ENCODE results near the gene HSPA1L. TPM values are rescaled to one million over a fixed set of nuclear protein-coding genes. Genes with fewer than 3 reads are reported as not detected.

HSPA1L gene
- total and polyA plus RNA-seq, 10 of the 15 experiments (the other 5 are each of a cell fraction or from before 2014, with no cell fraction given) = 0.69 to 2.5 (median 1.5) TPM

- no peak for TF ChIP-seq MTA3 (IDR thresholded peaks at IDR 0.05; ENCODE audit: borderline replicate concordance, low read length)
- TF ChIP-seq HDAC6 (IDR thresholded peaks at IDR 0.05; ENCODE audit: unreplicated experiment) = no peak
- TF ChIP-seq SIN3A (IDR thresholded peaks at IDR 0.05; ENCODE audit: low read depth, low read length) = peak; percentile 95
- TF ChIP-seq RAD51 (IDR thresholded peaks at IDR 0.05) = peak; percentile 99
- TF ChIP-seq ATF7 (IDR thresholded peaks at IDR 0.05; ENCODE audit: low read depth) = peak; percentile 88
- no peak for TF ChIP-seq MEF2B (IDR thresholded peaks at IDR 0.05; ENCODE audit: partially characterized antibody, poor library complexity, severe bottlenecking)
- TF ChIP-seq ZZZ3 (IDR thresholded peaks at IDR 0.05; ENCODE audit: control insufficient read depth, insufficient read length, low read depth) = no peak
- no peak for TF ChIP-seq PRDM15 (CRISPR knock-in tag; IDR thresholded peaks at IDR 0.05)
- TF ChIP-seq, protein P1, sequence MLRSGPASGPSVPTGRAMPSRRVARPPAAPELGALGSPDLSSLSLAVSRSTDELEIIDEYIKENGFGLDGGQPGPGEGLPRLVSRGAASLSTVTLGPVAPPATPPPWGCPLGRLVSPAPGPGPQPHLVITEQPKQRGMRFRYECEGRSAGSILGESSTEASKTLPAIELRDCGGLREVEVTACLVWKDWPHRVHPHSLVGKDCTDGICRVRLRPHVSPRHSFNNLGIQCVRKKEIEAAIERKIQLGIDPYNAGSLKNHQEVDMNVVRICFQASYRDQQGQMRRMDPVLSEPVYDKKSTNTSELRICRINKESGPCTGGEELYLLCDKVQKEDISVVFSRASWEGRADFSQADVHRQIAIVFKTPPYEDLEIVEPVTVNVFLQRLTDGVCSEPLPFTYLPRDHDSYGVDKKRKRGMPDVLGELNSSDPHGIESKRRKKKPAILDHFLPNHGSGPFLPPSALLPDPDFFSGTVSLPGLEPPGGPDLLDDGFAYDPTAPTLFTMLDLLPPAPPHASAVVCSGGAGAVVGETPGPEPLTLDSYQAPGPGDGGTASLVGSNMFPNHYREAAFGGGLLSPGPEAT (IDR thresholded peaks at IDR 0.05; ENCODE audit: low read depth) = peak; percentile 79; the same call in 1 of the 2 replicates
- TF ChIP-seq NFYB (IDR thresholded peaks at IDR 0.05; ENCODE audit: insufficient read depth, low read depth, low read length) = peak; percentile 84
- TF ChIP-seq PBX3 (IDR thresholded peaks at IDR 0.05; ENCODE audit: insufficient replicate concordance, low read depth, low read length) = peak; percentile 48
- TF ChIP-seq MXI1 (IDR thresholded peaks at IDR 0.05; ENCODE audit: low read depth, low read length) = peak; percentile 87
- TF ChIP-seq YY1 (IDR thresholded peaks at IDR 0.05; ENCODE audit: low read depth, low read length) = peak; percentile 38
Measured at GRCh38 chr6:31862344-31863235, 47.5 kb upstream of the HSPA1L start, which contains the start of gene NEU1 (continued).

Data from GM12878 (cell line).